AG04449 (cell line): Measurements from ENCODE around the gene GALNTL6.

ENCODE experiments used
- CTCF ChIA-PET: fragments of 350-600 bp; formaldehyde crosslinking; extraction: SDS; loops from one replicate; lab custom pipeline; 2021; ENCODE audit warnings: antibody characterized with exemption; lab: Yijun Ruan, JAX
- POLR2A ChIA-PET: fragments of 400-600, 350-600 bp; formaldehyde crosslinking; extraction: SDS; loops from one replicate; lab custom pipeline; 2020; ENCODE audit warnings: antibody characterized with exemption, inconsistent platforms; lab: Yijun Ruan, JAX
- DNase-seq: peaks from one replicate; pipeline ENCODE4 v3.0.0-alpha.2; 2010; ENCODE audit warnings: low read depth, low spot score
- H3K4me3 ChIP-seq: 2 replicates; pipeline ENCODE4 v1.5.1; 2011; ENCODE audit warnings: low read depth, mild to moderate bottlenecking, control low read depth, low read length
- TF ChIP-seq, protein P1 (sequence below): IDR thresholded peaks from one replicate; pipeline ENCODE4 v1.5.1; 2011; ENCODE audit warnings: mild to moderate bottlenecking, moderate library complexity, low read length, control low read depth, inconsistent platforms; ENCODE audit not compliant: insufficient read depth; ENCODE audit errors: missing control alignments

Gene GALNTL6

DNA sequence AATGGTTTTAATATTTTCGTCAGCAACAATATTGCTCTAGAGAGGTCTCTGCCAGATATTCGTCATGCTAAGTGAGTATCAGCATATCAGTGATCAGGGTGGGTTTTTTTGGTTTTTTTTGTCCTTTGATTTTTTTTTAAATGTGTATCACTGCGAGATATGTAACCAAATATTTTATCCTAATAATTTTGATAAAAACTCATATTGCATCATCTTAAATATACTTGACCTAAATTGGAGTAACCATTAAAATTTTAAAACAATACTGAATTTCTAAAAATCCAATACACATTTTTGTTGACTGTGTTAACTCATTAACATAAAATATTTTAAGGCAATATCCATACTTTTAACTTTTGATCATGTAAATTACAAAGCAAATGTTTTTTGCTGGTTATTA, 498.5 kb downstream of the GALNTL6 start:
- POLR2A ChIA-PET: no interaction called here
- TF ChIP-seq, protein P1, sequence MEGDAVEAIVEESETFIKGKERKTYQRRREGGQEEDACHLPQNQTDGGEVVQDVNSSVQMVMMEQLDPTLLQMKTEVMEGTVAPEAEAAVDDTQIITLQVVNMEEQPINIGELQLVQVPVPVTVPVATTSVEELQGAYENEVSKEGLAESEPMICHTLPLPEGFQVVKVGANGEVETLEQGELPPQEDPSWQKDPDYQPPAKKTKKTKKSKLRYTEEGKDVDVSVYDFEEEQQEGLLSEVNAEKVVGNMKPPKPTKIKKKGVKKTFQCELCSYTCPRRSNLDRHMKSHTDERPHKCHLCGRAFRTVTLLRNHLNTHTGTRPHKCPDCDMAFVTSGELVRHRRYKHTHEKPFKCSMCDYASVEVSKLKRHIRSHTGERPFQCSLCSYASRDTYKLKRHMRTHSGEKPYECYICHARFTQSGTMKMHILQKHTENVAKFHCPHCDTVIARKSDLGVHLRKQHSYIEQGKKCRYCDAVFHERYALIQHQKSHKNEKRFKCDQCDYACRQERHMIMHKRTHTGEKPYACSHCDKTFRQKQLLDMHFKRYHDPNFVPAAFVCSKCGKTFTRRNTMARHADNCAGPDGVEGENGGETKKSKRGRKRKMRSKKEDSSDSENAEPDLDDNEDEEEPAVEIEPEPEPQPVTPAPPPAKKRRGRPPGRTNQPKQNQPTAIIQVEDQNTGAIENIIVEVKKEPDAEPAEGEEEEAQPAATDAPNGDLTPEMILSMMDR: no peak
- DNase-seq: no peak
- CTCF ChIA-PET: no interaction called here
- no peak overlapping the region for H3K4me3 ChIP-seq

DNA sequence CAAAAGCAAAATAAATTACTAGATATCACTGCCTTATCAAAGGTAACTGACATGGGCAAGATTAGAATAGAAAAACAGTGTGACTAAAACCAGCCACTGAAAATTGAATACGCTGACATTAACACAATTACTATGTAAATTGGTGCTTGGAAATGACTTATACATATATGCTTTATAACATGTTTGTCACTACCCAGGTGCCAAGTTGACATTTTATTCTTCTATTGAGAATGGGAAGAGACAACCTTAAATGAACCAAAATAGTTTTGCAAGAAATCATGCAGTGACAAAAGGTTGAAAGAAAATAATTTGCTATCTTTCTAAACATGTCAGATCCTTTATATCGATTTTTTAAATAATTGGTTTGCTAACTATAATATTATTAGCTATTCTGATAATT, 510.1 kb downstream of the GALNTL6 start:
- no peak for DNase-seq

DNA sequence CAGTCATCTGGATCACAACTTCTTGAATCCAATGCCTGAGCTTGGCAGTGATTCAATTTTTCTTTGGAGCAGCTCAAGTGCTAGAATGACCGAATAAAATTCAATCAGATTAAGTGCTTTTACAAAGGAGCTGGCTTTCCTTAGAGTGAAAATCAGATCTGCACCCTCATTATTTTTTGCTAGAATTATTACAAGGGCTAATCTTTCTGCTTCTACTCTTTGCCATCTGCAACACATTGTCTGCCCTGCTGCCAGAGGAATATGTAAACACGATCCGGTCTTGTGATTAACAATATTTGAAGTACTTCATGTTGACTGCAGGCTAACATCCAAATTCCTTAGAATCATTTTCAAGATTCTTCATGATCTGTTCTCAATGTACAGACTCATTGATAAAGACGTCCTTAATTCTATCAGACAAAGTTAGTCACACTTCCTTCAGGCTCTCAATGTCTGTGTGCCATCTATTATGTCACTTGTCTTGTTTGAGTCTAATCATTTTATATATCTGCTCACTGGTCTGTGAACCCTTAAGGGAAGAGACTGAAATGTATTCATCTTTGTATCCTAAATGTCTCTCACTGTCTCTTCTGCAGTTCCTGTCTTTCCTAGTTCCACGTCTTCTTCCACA, 531.2 kb downstream of the GALNTL6 start:
- TF ChIP-seq, protein P1: no peak
- no peak for DNase-seq
- ChIA-PET POLR2A (no interaction called here), CTCF (no interaction called here)
- no peak overlapping the region for H3K4me3 ChIP-seq

More for the DNA sequence above, 510.1 kb downstream of the GALNTL6 start:
- TF ChIP-seq, protein P1: no peak
- H3K4me3 ChIP-seq: no peak overlapping the region
- POLR2A ChIA-PET: no interaction called here
- CTCF ChIA-PET: no interaction called here

DNA sequence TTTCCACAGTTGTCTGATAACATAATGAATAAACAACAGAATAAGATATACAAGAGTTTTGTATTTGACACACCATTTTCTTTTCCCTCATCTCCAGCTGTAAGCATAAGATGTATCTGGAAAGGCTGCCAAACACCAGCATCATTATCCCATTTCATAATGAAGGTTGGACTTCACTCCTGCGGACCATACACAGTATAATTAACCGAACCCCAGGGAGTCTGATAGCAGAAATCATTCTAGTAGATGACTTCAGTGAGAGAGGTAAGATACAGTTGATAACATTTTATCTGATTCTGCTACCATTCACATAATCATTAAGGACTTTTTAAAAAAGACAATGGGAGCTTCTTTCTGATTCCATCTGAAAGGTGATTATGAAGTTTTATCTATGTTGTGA, 535.2 kb downstream of the GALNTL6 start:
- no peak overlapping the region for H3K4me3 ChIP-seq
- DNase-seq: no peak
- ChIA-PET CTCF (no interaction called here), POLR2A (no interaction called here)
- TF ChIP-seq, protein P1: no peak

DNA sequence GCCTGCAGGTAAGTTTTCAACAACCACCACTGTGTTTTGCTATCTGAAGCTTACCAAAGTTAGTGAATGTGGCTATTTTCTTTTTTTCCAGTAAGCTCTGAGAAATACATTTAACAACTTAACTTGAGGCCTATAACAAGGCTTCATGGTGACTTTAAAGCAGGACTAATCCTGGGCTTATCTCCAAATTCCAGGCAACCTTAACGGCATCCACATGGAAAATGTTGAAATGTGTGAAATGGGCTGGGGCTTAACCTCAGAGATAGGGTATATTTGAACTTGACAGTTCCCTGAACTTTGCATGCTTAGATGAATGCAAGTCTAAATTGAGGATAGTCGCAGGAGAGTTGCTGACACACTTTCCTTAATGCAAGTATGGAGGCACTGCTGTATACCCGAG, 539.2 kb downstream of the GALNTL6 start:
- ChIA-PET POLR2A (no interaction called here), CTCF (no interaction called here)
- H3K4me3 ChIP-seq: no peak overlapping the region
- TF ChIP-seq, protein P1: no peak
- DNase-seq: no peak

DNA sequence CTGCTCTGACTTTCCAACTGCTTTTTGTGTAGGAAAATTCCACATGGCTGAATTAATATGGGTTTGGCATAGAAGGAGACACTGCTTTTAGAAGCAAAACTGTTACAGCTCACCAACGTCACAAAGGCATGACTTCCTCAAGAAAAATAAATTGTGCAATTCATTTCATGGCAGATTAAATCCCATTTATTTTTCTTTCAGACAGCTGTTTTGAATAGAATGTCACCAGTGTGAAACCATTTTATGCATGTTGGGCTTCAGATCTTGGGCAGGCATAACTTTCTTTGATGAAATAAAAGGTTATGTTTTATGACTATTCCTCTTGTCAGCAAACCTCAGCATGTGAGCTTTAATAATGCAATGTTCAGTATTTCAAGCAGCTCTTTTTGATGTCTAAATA, 542.8 kb downstream of the GALNTL6 start:
- ChIA-PET POLR2A (no interaction called here), CTCF (no interaction called here)
- TF ChIP-seq, protein P1: no peak
- no peak overlapping the region for H3K4me3 ChIP-seq
- no peak for DNase-seq
